Pancreas (tissue), 8 donors: Measurements from ENCODE around the gene C1orf226. TPM values are rescaled to one million over a fixed set of nuclear protein-coding genes. Genes with fewer than 3 reads are reported as not detected.

Experiments used
- microRNA-seq, 2 donors: library from miRNA; unstranded; fragments of <30 nt; microRNA quantifications; one replicate each; pipeline versions ENCODE4 to v1.1.0, GENCODE V29; 2019 to 2020
- polyA plus RNA-seq, 2 donors: library from polyadenylated mRNA; stranded (reverse); fragments of 200-250 nt; gene quantifications; one replicate each; pipeline ENCODE4 v1.2.3, GENCODE V29; 2013
- total RNA-seq, 6 donors: library from RNA; stranded (reverse); fragmentation: NEBNext Ultra II Directional in 4 of 6; extraction: Animal tissue kit (Norgen Biotek cat#: 25700) in 4 of 6; gene quantifications; one replicate each; pipeline versions ENCODE4 v1.2.1 to v1.2.4, GENCODE V29; 2021 to 2023
- donor health status: healthy with polysubstance abuse.
- donor health status: DM: no; HTN: no; CAD: no; lungs with moderate emphysema.
- donor health status: DM: no; HTN: no; CAD: no.
- donor health status: Bipolar disorder and iron deficiency.
- donor health status: DM: yes; HTN: yes; CAD: no.
- donor health status: DM: no; HTN: no; CAD: no.
- donor health status: DM: no; HTN: no; CAD: no.
- donor health status: DM: yes; HTN: yes; CAD: no.

Gene C1orf226
- total and polyA plus RNA-seq, 8 donors, result 1.3 to 4.2 (median 2.3) TPM

Small RNAs within 50 kb of the gene (microRNA-seq; reads per million reads assigned to microRNA genes)
- gene MIR556, result 8.1 to 14.1 reads per million in 2 donors

Other genes with a start within 250 kb of the C1orf226 start
- gene SPATA46, start 4.9 kb upstream of the C1orf226 start, total RNA-seq, result not detected
- not detected for gene SPATA46, start 4.9 kb upstream of the C1orf226 start, polyA plus RNA-seq
- gene SH2D1B, start 30.4 kb downstream of the C1orf226 start, total RNA-seq, result under 1 TPM in 1 of 6 donors, not detected in 5; 0.06 TPM
- not detected for gene SH2D1B, start 30.4 kb downstream of the C1orf226 start, polyA plus RNA-seq
- gene UHMK1, start 116.1 kb downstream of the C1orf226 start, total RNA-seq, result 10 to 100 TPM in 4 of 6 donors, 1 to 10 TPM in 2; 8.5 to 19.0 (median 11.9) TPM
- gene UHMK1, start 116.1 kb downstream of the C1orf226 start, polyA plus RNA-seq, result 1 to 10 TPM; 4.3 to 9.1 TPM
- gene UAP1, start 180.0 kb downstream of the C1orf226 start, total RNA-seq, result 10 to 100 TPM; 42.0 to 53.8 (median 47.5) TPM
- 10 to 100 TPM; 38.7 to 47.3 TPM for gene UAP1, start 180.0 kb downstream of the C1orf226 start, polyA plus RNA-seq